ENCODE measurements around the gene RASD1.

GRCh38 chr17:17532991-17533390 is 36.8 kb upstream of the RASD1 start:
- TF ChIP-seq CTCF (IDR thresholded peaks at IDR 0.05 in 8 of 11, conservative IDR thresholded peaks at IDR 0.05 in 3 of 11) (no peak), POLR2AphosphoS5 (IDR thresholded peaks at IDR 0.05) (no peak), POLR2A (IDR thresholded peaks at IDR 0.05) (no peak)

Measured in spleen (tissue), 7 donors.